WTC11 (cell line): ENCODE results near the gene ASIP. TPM values are rescaled to one million over a fixed set of nuclear protein-coding genes. Genes with fewer than 3 reads are reported as not detected.
A peak's percentile ranks its signal among the peaks of the same experiment; 100 is the strongest.

Experiments used
- ATAC-seq: fragments of 200-7000 bp; cut with Tn5 transposase; 2 replicates; pipeline ENCODE4 v1.10.0; 2021; ENCODE audit warnings: mild to moderate bottlenecking, moderate library complexity
- CTCF ChIA-PET: fragments of 300-600 bp; sonication (Branson Sonifier 250); formaldehyde crosslinking; loops from one replicate; lab custom pipeline; 2021; ENCODE audit warnings: antibody characterized with exemption; lab: Charles Lee
- POLR2A ChIA-PET: fragments of 350-600 bp; sonication (Branson Sonifier 250); formaldehyde crosslinking; loops from one replicate; lab custom pipeline; 2021; ENCODE audit warnings: antibody characterized with exemption; lab: Charles Lee
- DNase-seq: peaks from one replicate; pipeline ENCODE4 v3.0.0; 2021; ENCODE audit warnings: low spot score
- H3K27ac Mint-ChIP-seq: 2 replicates; pipeline ENCODE4 v1.8.0; 2021; ENCODE audit warnings: mixed read lengths
- H3K27me3 Mint-ChIP-seq: 2 replicates; pipeline ENCODE4 v1.8.0; 2021; ENCODE audit warnings: low read depth, mild to moderate bottlenecking, moderate library complexity, mixed read lengths
- H3K36me3 Mint-ChIP-seq: 2 replicates; pipeline ENCODE4 v1.8.0; 2021; ENCODE audit warnings: mixed read lengths
- H3K4me1 Mint-ChIP-seq: 2 replicates; pipeline ENCODE4 v1.8.0; 2022; ENCODE audit warnings: mixed read lengths
- H3K4me3 Mint-ChIP-seq: 2 replicates; pipeline ENCODE4 v1.8.0; 2021; ENCODE audit warnings: mild to moderate bottlenecking, moderate library complexity, mixed read lengths
- H3K9me3 Mint-ChIP-seq: 2 replicates; pipeline ENCODE4 v1.8.0; 2021; ENCODE audit warnings: mixed read lengths
- ARID4B ChIP-seq: sonication (generic); formaldehyde crosslinking; IDR thresholded peaks from 2 replicates; pipeline ENCODE4 v1.8.0; 2023; ENCODE audit warnings: missing genetic modification reagents, mild to moderate bottlenecking, borderline replicate concordance
- CREB1 ChIP-seq: sonication (generic); formaldehyde crosslinking; IDR thresholded peaks from 2 replicates; pipeline ENCODE4 v1.8.0; 2023; ENCODE audit warnings: mild to moderate bottlenecking, missing genetic modification reagents
- ETV6 ChIP-seq: sonication (generic); formaldehyde crosslinking; IDR thresholded peaks from 2 replicates; pipeline ENCODE4 v1.8.1; 2022; ENCODE audit warnings: mild to moderate bottlenecking, missing genetic modification reagents
- FOXK1 ChIP-seq: sonication (generic); formaldehyde crosslinking; IDR thresholded peaks from 2 replicates; pipeline ENCODE4 v1.8.0; 2022; ENCODE audit warnings: mild to moderate bottlenecking, moderate library complexity, missing genetic modification reagents
- FOXP4 ChIP-seq: sonication (generic); formaldehyde crosslinking; IDR thresholded peaks from 2 replicates; pipeline ENCODE4 v1.8.0; 2022; ENCODE audit warnings: mild to moderate bottlenecking, missing genetic modification reagents
- HMGXB4 ChIP-seq: sonication (generic); formaldehyde crosslinking; IDR thresholded peaks from 2 replicates; pipeline ENCODE4 v1.8.1; 2023; ENCODE audit warnings: mild to moderate bottlenecking, moderate library complexity, missing genetic modification reagents
- MAX ChIP-seq: sonication (generic); formaldehyde crosslinking; IDR thresholded peaks from 2 replicates; pipeline ENCODE4 v1.8.0; 2022; ENCODE audit warnings: mild to moderate bottlenecking, missing genetic modification reagents
- MXD4 ChIP-seq: fragments of 250-450 bp; sonication (Bioruptor Pico); IDR thresholded peaks from 2 replicates; pipeline ENCODE4 v1.8.0; 2021; ENCODE audit warnings: mild to moderate bottlenecking, moderate library complexity, borderline replicate concordance
- PRDM15 ChIP-seq: sonication (generic); formaldehyde crosslinking; IDR thresholded peaks from 2 replicates; pipeline ENCODE4 v1.8.0; 2022; ENCODE audit warnings: missing genetic modification reagents
- SMAD4 ChIP-seq: sonication (generic); formaldehyde crosslinking; IDR thresholded peaks from 2 replicates; pipeline ENCODE4 v1.8.0; 2022; ENCODE audit warnings: mild to moderate bottlenecking, missing genetic modification reagents
- SP1 ChIP-seq: sonication (generic); formaldehyde crosslinking; conservative IDR thresholded peaks from 2 replicates; pipeline ENCODE4 v1.8.1; 2022; ENCODE audit warnings: missing genetic modification reagents
- TCF7 ChIP-seq: sonication (generic); formaldehyde crosslinking; IDR thresholded peaks from 2 replicates; pipeline ENCODE4 v1.8.0; 2022; ENCODE audit warnings: mild to moderate bottlenecking, low read depth, missing genetic modification reagents, moderate library complexity
- ZNF138 ChIP-seq: sonication (generic); formaldehyde crosslinking; conservative IDR thresholded peaks from 2 replicates; pipeline ENCODE4 v1.8.1; 2022; ENCODE audit warnings: mild to moderate bottlenecking, moderate library complexity, missing genetic modification reagents
- ZNF281 ChIP-seq: sonication (generic); formaldehyde crosslinking; IDR thresholded peaks from 2 replicates; pipeline ENCODE4 v1.8.0; 2023; ENCODE audit warnings: mild to moderate bottlenecking, missing genetic modification reagents
- ZNF317 ChIP-seq: sonication (generic); formaldehyde crosslinking; IDR thresholded peaks from 2 replicates; pipeline ENCODE4 v1.8.1; 2023; ENCODE audit warnings: low read depth, mild to moderate bottlenecking, moderate library complexity, missing genetic modification reagents, borderline replicate concordance
- ZSCAN18 ChIP-seq: fragments of 250-450 bp; sonication (Bioruptor Pico); IDR thresholded peaks from 2 replicates; pipeline ENCODE4 v2.1.2; 2022; ENCODE audit warnings: mild to moderate bottlenecking, moderate library complexity
- total RNA-seq: library from RNA; stranded (reverse); gene quantifications from 3 replicates; pipeline ENCODE4 v1.2.3, GENCODE V29; 2021

Gene ASIP
- total RNA-seq, 1 experiment from 2014 or later, result not detected

GRCh38 chr20:34250005-34250404, 8.8 kb downstream of the ASIP start:
- POLR2A ChIA-PET, result interaction anchor here (1.3 kb wide), 1 partner anchor 9 kb away, joined by 5 read pairs; the partner anchor contains the start of gene ASIP
- TF ChIP-seq MXD4 (CRISPR knock-in tag) (no peak), FOXP4 (CRISPR knock-in tag) (no peak), ZNF138 (no peak), HMGXB4 (CRISPR knock-in tag) (no peak), ETV6 (CRISPR knock-in tag) (no peak), TCF7 (CRISPR knock-in tag) (no peak), SMAD4 (CRISPR knock-in tag) (no peak), PRDM15 (CRISPR knock-in tag) (no peak), CREB1 (CRISPR knock-in tag) (no peak), MAX (CRISPR knock-in tag) (no peak), ZSCAN18 (CRISPR knock-in tag) (no peak), SP1 (CRISPR knock-in tag) (no peak), ZNF317 (CRISPR knock-in tag) (no peak), ARID4B (CRISPR knock-in tag) (no peak), FOXK1 (CRISPR knock-in tag) (no peak), ZNF281 (CRISPR knock-in tag) (no peak)
- Mint-ChIP-seq H3K36me3 (no peaks in the 10 kb centered on the region), H3K4me1 (peaks cover 8% of the 10 kb centered on the region), H3K27ac (peak overlapping the region; percentile 4; the same call in 1 of the 2 replicates), H3K27me3 (no peaks in the 10 kb centered on the region), H3K4me3 (no peak overlapping the region), H3K9me3 (0 out of 2 replicates have a peak, but pooled peaks cover 3% of the 10 kb centered on the region)
- ATAC-seq (no peak), DNase-seq (no peak)
- CTCF ChIA-PET, result interaction anchor here (1.5 to 2.9 kb wide), 2 partner anchors 59 to 68 kb away, joined by 4 to 23 read pairs; no protein-coding TSS in a partner anchor
